ENCODE data around the gene SRP54.

DNA sequence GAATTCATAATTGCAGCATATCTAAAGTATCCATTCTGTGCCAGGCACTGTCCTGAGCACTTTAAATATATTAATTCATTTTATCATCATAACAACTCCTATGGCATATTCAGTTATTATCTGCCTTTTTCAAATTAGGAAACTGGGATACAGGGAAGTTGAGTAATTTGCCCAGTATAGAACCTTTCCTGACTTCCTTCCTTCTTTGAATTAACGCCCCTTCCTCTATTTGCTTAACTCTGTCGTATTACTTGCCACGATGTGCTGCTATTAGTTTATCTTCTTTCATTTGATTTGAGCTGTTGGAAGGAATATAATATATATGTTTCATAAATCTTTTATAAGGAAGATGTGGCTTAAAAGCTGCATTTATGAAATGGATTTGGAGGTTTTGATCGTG is 37.9 kb downstream of the SRP54 start:
- TF ChIP-seq PATZ1 (tag by site-specific recombination; IDR thresholded peaks at IDR 0.05) (no peak), CTCF (tag by site-specific recombination; IDR thresholded peaks at IDR 0.05) (no peak), ZNF670 (tag by site-specific recombination; IDR thresholded peaks at IDR 0.05; ENCODE audit: low read depth) (no peak), ZBTB49 (tag by site-specific recombination; IDR thresholded peaks at IDR 0.05; ENCODE audit: low read depth) (no peak), ZNF350 (tag by site-specific recombination; IDR thresholded peaks at IDR 0.05) (no peak), ZNF404 (tag by site-specific recombination; IDR thresholded peaks at IDR 0.05) (no peak), YY1 (tag by site-specific recombination; IDR thresholded peaks at IDR 0.05) (no peak), ZNF121 (tag by site-specific recombination; IDR thresholded peaks at IDR 0.05) (no peak), ATF2 (tag by site-specific recombination; IDR thresholded peaks at IDR 0.05; ENCODE audit: low read depth) (no peak), KLF17 (tag by site-specific recombination; IDR thresholded peaks at IDR 0.05) (no peak)
- TF ChIP-seq, protein P1, sequence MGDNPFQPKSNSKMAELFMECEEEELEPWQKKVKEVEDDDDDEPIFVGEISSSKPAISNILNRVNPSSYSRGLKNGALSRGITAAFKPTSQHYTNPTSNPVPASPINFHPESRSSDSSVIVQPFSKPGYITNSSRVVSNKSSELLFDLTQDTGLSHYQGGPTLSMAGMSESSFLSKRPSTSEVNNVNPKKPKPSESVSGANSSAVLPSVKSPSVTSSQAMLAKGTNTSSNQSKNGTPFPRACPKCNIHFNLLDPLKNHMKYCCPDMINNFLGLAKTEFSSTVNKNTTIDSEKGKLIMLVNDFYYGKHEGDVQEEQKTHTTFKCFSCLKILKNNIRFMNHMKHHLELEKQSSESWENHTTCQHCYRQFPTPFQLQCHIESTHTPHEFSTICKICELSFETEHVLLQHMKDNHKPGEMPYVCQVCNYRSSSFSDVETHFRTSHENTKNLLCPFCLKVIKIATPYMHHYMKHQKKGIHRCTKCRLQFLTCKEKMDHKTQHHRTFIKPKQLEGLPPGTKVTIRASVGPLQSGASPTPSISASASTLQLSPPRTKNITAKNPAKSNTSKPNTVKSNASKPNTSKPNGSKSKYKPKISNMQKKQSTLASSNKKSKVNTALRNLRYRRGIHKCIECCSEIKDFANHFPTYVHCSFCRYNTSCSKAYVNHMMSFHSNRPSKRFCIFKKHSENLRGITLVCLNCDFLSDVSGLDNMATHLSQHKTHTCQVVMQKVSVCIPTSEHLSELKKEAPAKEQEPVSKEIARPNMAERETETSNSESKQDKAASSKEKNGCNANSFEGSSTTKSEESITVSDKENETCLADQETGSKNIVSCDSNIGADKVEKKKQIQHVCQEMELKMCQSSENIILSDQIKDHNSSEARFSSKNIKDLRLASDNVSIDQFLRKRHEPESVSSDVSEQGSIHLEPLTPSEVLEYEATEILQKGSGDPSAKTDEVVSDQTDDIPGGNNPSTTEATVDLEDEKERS (tag by site-specific recombination; IDR thresholded peaks at IDR 0.05), result no peak
- TF ChIP-seq, protein P2, sequence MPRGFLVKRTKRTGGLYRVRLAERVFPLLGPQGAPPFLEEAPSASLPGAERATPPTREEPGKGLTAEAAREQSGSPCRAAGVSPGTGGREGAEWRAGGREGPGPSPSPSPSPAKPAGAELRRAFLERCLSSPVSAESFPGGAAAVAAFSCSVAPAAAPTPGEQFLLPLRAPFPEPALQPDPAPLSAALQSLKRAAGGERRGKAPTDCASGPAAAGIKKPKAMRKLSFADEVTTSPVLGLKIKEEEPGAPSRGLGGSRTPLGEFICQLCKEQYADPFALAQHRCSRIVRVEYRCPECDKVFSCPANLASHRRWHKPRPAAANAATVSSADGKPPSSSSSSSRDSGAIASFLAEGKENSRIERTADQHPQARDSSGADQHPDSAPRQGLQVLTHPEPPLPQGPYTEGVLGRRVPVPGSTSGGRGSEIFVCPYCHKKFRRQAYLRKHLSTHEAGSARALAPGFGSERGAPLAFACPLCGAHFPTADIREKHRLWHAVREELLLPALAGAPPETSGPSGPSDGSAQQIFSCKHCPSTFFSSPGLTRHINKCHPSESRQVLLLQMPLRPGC (tag by site-specific recombination; IDR thresholded peaks at IDR 0.05), result no peak
